Left hindlimb (tissue), 1 donor: ENCODE data around the gene ZNRF3.
A peak's percentile ranks its signal among the peaks of the same experiment; 100 is the strongest.
"Not testable (repeated sequence)": the region's sequence is repeated elsewhere in the genome, so short reads cannot be mapped to it uniquely, and the experiment has no call there.

ENCODE experiments used
- DNase-seq: peaks from one replicate; pipeline ENCODE4 v3.0.0-alpha.2; 2018

ZNRF3 gene

GRCh38 chr22:29074276-29074772, 191.0 kb downstream of the ZNRF3 start:
- DNase-seq = no peak

- DNase-seq = no peak
Measured at GRCh38 chr22:29078036-29078868, 194.9 kb downstream of the ZNRF3 start.

DNA sequence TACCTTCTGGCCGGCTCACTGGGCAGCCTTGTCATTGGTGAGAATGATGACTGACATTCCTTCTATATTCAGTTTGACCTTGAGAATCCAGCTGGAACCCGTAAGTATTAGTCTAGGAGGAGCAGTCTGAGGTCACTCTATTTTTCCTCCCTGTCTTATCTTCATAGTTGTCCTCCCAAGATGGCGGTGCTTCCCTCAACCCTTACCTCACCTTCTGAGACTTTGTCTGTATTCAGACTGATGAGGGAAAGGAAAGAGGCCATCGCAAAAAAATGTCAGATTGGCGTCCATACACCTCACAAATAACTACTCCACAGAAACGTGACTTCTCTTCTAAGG, 195.5 kb downstream of the ZNRF3 start:
- no peak for DNase-seq

DNA sequence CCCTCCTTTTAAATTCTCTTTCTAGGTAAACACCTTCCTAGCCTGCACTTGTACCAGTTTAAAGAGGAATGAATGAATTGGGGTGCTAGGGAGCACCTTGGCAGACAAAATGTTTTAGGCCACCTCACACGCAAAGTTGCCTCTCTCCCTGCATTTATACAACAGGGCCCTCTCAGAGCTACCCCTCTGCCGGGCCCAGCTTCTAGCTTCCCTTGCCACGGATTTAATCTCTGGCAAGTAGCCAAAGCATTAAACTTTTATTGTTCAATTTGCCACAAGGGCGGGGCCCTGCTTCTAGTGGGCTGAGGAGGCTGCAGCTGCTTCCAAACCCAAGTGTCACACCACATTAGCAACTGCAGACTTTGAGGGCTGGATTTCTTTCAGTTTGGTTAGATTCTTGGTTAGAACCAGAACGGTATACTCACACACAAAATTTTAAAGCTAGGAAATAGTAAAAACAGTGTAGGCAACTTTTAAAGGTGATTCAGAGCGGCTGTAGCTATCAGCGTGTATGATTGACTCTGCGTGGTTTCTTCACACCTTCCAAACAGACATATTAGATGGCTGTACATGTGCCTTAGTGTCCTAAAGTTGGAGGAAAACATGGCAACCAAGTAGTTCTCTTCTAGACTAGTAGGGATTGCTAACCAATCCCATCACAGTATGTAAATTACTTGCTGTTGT, 196.0 kb downstream of the ZNRF3 start:
- peak; percentile 72 for DNase-seq

DNA sequence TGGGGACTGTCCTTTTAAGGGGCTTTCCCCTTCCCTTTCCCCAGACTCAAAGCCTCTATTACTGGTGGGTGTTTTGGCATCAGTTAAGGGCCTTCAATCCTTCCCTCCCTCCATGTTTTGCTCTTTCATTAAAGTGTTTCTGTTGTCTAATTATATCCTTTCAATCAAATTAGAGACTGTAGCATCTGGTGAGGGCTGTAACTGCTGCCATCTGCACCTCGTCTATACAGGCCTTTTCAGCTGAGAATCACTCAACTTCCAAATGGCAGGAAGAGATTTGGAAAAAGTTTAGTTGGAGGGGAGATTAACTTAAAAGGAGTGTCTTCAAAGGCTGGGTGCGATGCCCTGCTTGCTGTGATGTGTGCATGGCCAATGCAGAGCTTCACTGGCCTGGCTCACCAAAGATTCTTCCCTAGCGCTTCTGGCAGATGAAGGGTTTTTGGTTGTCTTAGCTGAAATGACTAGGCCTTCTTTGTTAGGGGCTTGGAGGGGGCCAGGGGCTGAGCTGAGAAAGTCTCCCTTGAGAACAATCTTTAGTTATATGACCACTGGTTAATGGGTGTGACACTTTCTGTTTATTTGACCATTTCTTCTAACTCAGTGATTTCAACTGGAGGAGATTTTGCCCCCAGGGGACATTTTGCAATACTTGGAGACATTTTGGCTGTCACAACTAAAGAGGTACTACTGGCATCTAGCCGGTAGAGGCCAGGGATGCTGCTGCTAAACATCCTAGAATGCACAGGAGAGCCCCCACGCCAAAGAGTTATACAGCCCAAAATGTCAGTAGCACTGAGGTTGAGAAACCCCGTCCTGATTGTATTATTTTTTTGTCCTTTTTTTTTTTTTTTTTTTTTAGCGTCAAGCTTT, 197.0 kb downstream of the ZNRF3 start:
- DNase-seq = no peak

- no peak for DNase-seq
Measured at GRCh38 chr22:29081517-29082236, 198.3 kb downstream of the ZNRF3 start.

DNA sequence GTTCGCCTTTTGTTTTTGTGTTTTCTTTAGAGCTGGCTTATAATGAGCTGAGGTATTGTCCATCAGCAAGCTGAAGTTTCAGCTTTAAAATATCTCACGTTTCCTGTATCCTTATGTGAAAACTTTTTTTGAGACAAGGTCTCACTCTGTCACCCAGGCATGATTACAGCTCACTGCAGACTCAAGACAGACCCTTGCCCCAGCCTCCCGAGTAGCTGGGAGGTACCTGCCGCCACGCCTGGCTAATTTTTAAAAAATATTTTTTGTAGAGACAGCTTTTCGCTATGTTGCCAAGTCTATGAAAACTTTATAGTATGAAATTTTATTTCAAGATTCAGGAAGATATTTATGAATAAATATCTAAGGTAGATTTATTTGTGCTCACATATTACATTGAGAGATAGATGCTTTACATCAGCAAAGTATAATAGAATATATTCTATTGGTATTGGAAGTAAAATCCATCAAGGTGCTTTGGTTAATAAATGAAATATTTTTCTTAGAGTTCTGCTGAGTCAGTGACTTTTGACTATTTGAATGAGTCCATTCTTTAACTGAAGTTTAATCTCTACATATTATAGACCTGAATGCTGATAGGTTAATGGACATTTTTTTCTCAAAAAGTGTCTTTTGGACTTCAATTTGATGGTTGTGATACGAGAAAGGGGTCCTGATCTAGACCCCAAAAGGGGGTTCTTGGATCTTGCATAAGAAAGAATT, 199.6 kb downstream of the ZNRF3 start:
- no peak for DNase-seq

GRCh38 chr22:29083576-29083932, 200.2 kb downstream of the ZNRF3 start:
- not testable (repeated sequence) for DNase-seq

DNA sequence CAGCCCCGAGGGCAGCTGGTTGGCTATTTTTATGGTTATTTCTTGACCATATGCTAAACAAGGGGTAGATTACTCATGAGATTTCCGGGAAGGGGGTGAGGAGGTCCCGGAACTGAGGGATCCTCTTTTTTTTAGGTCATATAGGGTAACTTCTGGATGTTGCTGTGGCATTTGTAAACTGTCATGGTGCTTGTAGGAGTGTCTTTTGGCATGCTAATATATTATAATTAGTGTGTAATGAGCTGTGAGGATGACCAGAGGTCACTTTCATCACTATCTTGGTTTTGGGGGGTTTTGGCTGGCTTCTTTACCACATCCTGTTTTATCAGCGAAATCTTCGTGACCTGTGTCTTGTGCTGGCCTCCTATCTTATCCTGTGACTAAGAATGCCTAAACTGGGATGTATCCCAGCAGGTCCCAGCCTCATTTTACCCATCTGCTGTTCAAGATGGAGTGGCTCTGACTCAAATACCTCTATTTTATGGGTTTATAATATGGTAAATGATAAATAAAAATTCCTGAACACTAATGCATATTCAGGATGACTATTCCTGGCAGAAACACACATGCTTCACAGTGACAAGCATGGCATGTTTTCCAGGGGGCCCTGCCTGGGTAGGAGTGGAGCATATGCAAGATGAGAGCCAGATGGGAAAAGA, 200.7 kb downstream of the ZNRF3 start:
- DNase-seq = no peak

DNA sequence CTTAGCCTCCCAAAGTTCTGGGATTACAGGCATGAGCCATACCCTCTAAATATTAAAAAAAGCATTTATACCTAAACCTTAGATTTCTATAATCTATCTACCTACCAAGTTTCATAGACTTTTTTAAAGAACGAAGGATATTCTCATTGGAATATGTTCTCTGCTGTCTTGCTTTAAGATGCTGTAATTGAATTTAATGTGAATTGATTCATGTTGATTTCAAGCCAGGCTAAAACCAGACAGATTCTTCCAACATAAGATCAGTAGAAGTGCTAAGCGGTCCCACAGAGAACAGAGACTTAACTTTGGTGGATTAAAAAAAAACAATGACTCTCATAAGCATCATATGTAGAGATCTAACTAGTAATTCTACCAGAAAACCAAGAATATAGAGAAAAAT, 203.6 kb downstream of the ZNRF3 start:
- no peak for DNase-seq

DNA sequence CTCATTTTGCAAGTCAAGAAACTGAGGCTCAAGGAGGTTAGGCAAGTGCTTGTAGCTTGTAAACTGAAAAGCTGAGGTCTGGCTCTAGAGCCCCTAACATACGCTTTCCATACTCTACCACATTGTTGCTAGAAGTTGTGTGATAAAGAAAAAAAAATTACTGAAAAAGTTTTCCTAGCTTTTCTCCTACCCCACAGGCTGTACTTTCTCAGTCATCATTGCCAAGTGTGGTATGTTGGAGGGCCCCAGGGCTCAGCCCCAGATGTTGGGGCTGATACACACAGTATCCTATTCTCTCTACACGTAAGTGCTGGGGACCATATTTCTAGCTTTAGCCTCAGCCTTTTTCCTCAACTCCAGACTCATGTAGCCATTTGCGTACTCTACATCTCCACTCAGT, 205.4 kb downstream of the ZNRF3 start:
- no peak for DNase-seq

GRCh38 chr22:29089507-29089906, 206.1 kb downstream of the ZNRF3 start:
- DNase-seq = no peak

- no peak for DNase-seq
Measured at GRCh38 chr22:29090039-29090438, 206.7 kb downstream of the ZNRF3 start.

DNA sequence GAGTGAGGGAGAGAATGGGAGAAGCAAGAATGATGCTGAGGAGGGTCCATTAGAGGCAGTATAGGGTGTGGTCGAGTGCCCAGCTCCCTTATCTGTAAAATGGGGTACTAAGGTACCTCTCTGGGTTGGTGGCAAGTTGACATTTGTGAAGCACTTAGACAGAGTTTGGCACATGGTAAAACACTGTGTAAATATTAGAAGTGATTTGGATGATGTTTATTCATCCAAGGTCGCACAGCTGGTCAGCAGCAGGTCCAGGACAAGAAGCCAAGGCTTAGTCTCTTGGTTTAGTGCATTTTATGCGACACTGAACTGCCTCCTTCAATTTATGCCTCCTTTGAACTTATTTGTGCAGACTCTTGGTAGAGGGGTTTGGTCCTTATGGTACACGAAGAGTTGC, 208.9 kb downstream of the ZNRF3 start:
- no peak for DNase-seq

DNA sequence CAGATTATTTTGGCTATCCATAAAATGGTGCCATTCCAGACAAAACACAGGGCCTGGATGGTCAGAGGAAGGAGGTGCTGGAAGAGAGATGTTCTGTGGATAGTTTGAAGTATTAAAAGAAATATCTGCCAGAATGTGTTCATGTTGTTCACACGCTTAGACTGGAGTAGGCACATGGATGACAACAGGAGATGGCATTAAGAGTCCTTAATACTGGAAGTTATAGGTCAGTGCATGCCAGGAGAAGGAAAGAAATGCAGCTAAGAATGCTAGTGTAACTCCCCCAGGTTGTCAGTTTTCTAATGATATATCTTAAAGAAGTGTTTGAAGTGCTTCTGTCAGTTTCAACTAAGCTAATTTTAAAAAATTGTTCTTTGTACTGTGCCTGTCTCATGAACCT, 209.7 kb downstream of the ZNRF3 start:
- DNase-seq = no peak

DNA sequence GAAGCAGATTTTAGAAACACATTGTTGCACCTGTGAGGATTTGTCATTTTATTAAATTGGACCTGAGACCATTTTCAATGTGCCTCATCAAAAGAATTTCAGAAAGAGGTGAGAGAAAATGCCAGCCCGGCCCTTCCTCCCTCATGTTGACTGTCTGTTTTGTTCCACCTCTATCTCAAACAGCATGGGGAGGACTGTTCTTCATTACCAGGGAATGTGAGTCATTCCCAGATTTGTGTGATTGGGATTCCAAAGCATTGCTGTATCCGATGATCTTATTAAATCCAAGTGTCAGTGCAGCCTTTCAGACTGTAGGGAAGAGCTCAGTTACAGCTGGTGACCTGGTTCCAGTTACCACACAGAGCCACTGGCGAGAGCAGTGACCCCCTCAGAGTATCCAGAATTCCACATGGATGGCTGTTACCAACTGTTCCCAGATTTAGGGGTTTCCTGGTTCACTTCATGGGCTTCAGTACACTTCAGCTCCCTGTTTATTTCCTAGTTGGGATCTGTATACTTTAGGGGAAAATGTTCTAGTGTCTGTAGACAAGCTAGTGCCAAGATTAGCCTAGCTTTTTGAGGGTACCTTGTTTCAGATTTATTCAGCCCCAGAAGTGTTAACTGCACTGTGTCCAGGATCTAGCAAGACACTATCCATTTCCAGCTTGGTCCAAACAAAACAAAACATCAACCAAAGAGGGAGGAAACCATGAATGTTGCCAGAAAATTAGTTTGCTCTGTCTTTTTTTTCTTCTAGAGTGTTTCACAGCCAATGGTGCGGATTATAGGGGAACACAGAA, 210.3 kb downstream of the ZNRF3 start:
- no peak for DNase-seq

GRCh38 chr22:29095459-29095858, 212.1 kb downstream of the ZNRF3 start:
- no peak for DNase-seq

DNA sequence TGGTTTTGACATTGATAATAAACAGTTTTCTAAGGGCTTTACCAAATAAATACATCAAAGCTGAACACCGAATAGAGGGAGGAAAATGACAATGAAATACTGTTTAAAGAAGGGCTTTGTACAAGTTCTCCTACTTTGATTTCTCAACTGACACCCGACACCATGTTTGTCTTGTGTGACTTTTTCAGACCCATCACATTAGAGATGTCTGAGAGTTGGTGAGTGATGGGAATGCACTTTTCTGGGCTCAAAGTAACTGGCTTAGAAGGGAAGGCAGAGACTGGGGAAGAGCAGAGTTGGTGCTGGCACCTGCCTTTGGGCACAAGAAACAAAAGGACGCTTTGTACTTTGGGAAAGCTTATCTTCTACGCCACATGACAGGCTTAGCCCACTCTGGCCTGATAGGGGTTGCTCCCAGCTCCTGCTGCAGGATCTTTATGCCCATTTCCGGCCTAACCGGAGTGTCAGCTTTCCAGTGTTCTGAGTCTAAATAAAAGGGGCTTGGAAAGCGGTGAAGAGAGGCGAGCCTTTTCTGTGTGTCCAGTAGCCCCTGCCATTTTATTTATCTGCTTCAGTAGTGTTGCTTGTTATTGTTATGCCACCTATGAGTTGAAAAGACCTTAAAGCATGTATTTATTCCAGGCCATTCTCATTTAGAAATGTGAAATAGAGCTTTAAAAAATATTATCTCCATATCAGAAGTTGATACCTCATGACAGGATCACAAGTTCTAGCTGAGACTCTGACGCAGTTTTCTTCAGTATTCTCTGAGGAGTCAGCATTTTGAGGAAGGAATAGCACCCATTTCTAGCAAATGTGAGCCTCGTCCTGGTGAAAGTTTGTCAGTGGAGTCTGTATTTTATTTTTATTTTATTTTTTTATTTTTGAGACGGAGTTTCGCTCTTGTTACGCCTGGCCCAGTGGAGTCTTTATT, 213.6 kb downstream of the ZNRF3 start:
- DNase-seq = no peak

DNA sequence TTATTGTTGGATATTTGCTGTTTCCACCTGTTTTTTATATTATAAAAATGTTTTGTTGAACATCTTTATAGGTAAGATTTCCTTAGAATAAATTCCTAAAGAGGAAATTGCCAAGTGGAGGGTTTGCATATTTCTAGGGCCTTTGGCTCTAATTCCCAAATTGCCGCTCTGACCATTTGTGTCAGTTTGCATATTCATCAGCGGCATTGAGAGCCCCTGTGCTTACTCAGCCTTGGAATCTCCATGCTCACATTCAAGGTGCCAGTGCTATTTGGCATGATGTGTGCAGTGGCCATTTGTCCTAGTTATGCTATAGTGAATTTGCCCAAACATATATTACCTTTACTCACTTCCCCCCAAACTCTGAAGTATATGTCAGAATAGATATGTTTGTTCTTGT, 214.9 kb downstream of the ZNRF3 start:
- no peak for DNase-seq

DNA sequence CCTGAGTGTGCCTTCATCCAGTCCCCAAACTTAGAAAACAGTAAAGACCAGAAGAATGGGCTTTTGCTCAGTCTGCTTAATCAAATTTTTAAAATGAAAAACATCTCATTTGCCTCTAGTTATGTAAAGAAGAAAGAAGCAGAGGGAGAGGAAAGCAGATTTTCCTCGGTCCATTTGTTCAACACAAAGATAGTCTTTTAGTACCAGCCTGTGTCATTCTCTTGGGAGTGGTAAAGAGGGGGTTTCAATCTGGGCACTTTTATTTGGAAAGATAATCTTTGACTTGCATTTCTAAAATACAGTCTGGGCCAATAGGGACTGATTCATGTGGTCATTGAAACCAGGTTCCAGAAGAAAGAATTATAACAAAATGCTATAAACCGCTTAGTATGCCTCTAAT, 218.9 kb downstream of the ZNRF3 start:
- no peak for DNase-seq
